NOMO-1 treated with DMSO at 0.1 percent for 48 hours (cell line): Measurements from ENCODE around the gene TOM1.

ENCODE experiments used
- DNase-seq: peaks from one replicate; lab custom pipeline; 2025; ENCODE audit not compliant: unreplicated experiment; lab: John Stamatoyannopoulos, UW

TOM1 gene

DNA sequence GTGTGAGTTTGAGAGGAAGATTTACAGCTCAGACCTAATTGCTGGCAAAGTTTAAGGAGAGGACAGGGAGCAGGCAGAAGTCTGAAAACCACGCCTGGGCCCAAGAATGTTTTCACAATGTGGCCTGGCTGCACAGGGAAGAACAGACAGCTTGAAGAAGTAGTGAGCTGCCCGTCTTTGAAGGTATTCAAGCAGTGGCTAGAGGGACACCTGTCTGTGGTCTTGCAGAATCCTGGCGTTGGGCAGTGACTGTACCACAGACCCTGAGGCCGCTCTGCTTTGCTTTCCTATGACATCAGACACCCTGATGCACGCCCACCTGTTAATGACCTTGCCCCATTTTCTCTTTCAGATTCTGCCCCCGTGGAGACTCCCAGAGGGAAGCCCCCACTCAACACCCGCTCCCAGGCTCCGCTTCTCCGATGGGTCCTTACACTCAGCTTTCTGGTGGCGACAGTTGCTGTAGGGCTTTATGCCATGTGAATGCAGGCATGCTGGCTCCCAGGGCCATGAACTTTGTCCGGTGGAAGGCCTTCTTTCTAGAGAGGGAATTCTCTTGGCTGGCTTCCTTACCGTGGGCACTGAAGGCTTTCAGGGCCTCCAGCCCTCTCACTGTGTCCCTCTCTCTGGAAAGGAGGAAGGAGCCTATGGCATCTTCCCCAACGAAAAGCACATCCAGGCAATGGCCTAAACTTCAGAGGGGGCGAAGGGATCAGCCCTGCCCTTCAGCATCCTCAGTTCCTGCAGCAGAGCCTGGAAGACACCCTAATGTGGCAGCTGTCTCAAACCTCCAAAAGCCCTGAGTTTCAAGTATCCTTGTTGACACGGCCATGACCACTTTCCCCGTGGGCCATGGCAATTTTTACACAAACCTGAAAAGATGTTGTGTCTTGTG lies 93.7 kb downstream of the TOM1 start:
- DNase-seq = no peak

DNA sequence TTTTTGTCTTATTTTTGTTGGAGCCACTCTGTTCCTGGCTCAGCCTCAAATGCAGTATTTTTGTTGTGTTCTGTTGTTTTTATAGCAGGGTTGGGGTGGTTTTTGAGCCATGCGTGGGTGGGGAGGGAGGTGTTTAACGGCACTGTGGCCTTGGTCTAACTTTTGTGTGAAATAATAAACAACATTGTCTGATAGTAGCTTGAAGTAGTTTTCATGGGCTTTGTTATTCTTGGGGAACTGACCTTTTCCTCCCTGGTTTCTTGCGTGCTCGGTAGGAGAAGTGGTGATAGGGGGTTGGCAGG lies 94.3 kb downstream of the TOM1 start:
- DNase-seq = no peak

DNA sequence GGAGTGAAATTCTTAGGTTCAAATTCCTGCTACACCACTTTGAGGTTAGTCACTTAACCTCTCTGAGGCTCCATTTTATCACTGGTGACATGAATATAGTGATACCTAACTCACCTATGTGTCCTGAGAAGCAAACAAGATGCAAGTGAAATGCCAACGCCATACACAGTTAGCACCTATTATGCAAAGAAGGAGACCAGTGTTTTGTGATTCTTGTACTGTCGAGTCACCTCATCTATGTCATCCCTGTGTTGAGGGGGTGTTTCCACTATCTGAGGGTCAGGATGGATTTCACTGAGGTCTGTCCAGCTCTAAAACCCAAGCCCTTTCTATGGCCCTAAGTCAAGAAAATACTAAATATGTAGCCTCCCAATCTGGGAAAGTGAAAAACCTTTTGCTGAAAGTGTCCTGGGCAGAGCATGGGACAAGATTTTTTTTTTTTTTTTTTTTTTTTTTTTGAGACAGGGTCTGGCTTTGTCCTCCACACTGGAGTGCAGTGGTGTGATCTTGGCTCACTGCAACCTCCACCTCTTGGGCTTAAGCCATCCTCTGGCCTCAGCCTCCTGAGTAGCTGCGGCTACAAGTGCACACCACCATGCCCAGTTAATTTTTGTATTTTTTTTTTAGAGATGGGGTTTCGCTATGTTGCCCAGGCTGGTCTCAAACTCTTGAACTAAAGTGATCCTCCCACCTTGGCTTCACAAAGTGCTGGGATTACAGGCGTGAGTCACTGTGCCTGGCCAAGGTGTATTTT lies 95.3 kb downstream of the TOM1 start:
- DNase-seq = no peak

DNA sequence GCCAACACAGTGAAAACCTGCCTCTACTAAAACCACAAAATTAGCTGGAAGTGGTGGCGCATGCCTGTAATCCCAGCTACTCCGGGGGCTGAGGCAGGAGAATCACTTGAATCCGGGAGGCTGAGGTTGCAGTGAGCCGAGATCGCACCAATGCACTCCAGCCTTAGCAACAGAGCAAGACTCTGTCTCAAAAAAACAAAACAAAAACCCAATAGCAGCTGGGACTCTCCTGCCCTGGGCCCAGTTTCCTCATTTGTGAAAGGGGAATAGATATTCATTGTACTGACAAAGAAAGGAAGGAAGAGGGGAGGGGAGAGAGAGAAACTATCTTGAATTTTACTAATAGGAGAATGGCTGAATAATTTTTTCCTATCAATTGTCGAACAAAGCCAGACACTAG lies 96.9 kb downstream of the TOM1 start:
- DNase-seq = peak; percentile 44

DNA sequence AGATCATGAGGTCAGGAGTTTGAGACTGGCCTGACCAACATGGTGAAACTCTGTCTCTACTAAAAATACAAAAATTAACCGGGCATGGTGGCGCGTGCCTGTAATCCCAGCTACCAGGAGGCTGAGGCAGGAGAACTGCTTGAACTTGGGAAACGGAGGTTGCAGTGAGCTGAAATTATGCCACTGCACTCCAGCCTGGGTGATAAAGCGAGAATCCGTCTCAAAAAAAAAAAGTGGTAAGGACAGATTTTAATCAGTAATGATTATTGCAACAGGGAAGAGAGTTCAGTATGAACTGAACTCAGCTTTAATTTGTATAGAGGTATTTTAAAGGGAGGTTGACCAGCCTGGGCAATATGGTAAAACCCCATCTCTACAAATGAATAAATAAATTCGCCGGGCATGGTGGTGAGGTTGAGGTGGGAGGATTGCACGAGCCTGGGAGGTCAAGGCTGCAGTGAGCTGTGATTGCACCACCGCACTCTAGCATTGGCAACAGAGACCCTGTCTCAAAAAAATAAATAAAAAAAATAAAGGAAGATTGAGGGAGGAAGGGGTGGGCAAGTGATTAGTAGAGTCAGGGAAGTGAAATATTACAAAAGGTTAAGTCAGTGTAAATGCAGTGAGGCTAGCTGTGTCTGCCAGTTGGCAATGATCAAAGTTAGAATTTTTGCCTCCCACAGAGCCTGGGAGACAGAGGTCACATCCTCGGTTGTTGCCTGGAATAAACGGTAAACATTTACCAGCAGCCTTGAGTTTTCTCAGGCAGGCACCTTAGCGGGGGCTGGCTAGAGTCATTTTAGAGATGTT lies 97.6 kb downstream of the TOM1 start:
- DNase-seq = no peak
